Dedifferentiated amniotic fluid mesenchymal stem cell (primary cell): Measurements from ENCODE around the gene MRAP.
"Not testable (repeated sequence)": the region's sequence is repeated elsewhere in the genome, so short reads cannot be mapped to it uniquely, and the experiment has no call there.

Source experiments
- DNase-seq: peaks from one replicate; pipeline ENCODE4 v3.0.0-alpha.2; 2016; ENCODE audit errors: extremely low spot score

Gene MRAP

GRCh38 chr21:32300117-32300681 is 1.5 kb downstream of the MRAP start:
- no peak for DNase-seq

- DNase-seq = no peak
Observed at GRCh38 chr21:32301596-32301995, 2.9 kb downstream of the MRAP start.

- DNase-seq = no peak
Observed at GRCh38 chr21:32302560-32302959, 3.9 kb downstream of the MRAP start.

GRCh38 chr21:32303385-32303784 is 4.7 kb downstream of the MRAP start:
- DNase-seq = no peak

GRCh38 chr21:32304998-32305397 is 6.3 kb downstream of the MRAP start:
- DNase-seq = no peak

- no peak for DNase-seq
Observed at GRCh38 chr21:32306021-32306780, 7.5 kb downstream of the MRAP start.

GRCh38 chr21:32307706-32308105 is 9.1 kb downstream of the MRAP start:
- no peak for DNase-seq

GRCh38 chr21:32308696-32309095 is 10.0 kb downstream of the MRAP start:
- no peak for DNase-seq

- no peak for DNase-seq
Observed at GRCh38 chr21:32309906-32310460, 11.3 kb downstream of the MRAP start.

GRCh38 chr21:32310976-32311375 is 12.3 kb downstream of the MRAP start:
- not testable (repeated sequence) for DNase-seq

GRCh38 chr21:32311621-32312020 is 13.0 kb downstream of the MRAP start:
- DNase-seq = no peak

- DNase-seq = no peak
Observed at GRCh38 chr21:32312326-32312725, 13.7 kb downstream of the MRAP start.

- no peak for DNase-seq
Observed at GRCh38 chr21:32312976-32313375, 14.3 kb downstream of the MRAP start.

- DNase-seq = no peak
Observed at GRCh38 chr21:32314806-32315205, 16.2 kb downstream of the MRAP start.

- DNase-seq = no peak
Observed at GRCh38 chr21:32315511-32316281, 17.0 kb downstream of the MRAP start.

GRCh38 chr21:32316361-32317215 is 17.9 kb downstream of the MRAP start:
- DNase-seq = no peak

GRCh38 chr21:32317726-32318125 is 19.1 kb downstream of the MRAP start:
- DNase-seq = no peak

GRCh38 chr21:32319012-32319411 is 20.4 kb downstream of the MRAP start:
- DNase-seq = no peak

GRCh38 chr21:32320059-32320458 is 21.4 kb downstream of the MRAP start:
- no peak for DNase-seq

- no peak for DNase-seq
Observed at GRCh38 chr21:32320726-32321125, 22.1 kb downstream of the MRAP start.

- no peak for DNase-seq
Observed at GRCh38 chr21:32321480-32321879, 22.8 kb downstream of the MRAP start.

GRCh38 chr21:32322103-32322502 is 23.4 kb downstream of the MRAP start:
- no peak for DNase-seq
